ENCODE results near the gene RWDD2A. TPM values are rescaled to one million over a fixed set of nuclear protein-coding genes. Genes with fewer than 3 reads are reported as not detected.

RWDD2A gene
- total RNA-seq, 1 experiment from 2014 or later: 4.0 TPM

- no peak overlapping the region for H3K27ac Mint-ChIP-seq (ENCODE audit: unreplicated experiment)
- CTCF ChIA-PET: no interaction called here
These were observed 24.1 kb upstream of the RWDD2A start for GRCh38 chr6:83169106-83169505.

GRCh38 chr6:83169511-83169910, 23.6 kb upstream of the RWDD2A start:
- CTCF ChIA-PET: no interaction called here
- H3K4me3 Mint-ChIP-seq (ENCODE audit: low read depth, unreplicated experiment): no peak overlapping the region
- no peaks in the 10 kb centered on the region for H3K27me3 Mint-ChIP-seq (ENCODE audit: unreplicated experiment)
- no peaks in the 10 kb centered on the region for H3K9me3 Mint-ChIP-seq (ENCODE audit: low read depth, unreplicated experiment)
- H3K27ac Mint-ChIP-seq (ENCODE audit: unreplicated experiment): no peak overlapping the region
- no peaks in the 10 kb centered on the region for H3K4me1 Mint-ChIP-seq (ENCODE audit: low read depth, unreplicated experiment)
- intact Hi-C loops (cut with micrococcal nuclease; ENCODE audit: unreplicated experiment): no loop called here
- DNase-seq: no peak
- BruUV-seq (replicated peaks): no TSS peak
- no peak for TF ChIP-seq CTCF (IDR thresholded peaks at IDR 0.05; ENCODE audit: unreplicated experiment)
- peaks cover 32% of the 10 kb centered on the region for H3K36me3 Mint-ChIP-seq (ENCODE audit: insufficient read depth, unreplicated experiment)

More at GRCh38 chr6:83169106-83169505, 24.1 kb upstream of the RWDD2A start:
- TF ChIP-seq CTCF (IDR thresholded peaks at IDR 0.05; ENCODE audit: unreplicated experiment): no peak
- H3K9me3 Mint-ChIP-seq (ENCODE audit: low read depth, unreplicated experiment): no peaks in the 10 kb centered on the region
- peaks cover 32% of the 10 kb centered on the region for H3K36me3 Mint-ChIP-seq (ENCODE audit: insufficient read depth, unreplicated experiment)
- H3K27me3 Mint-ChIP-seq (ENCODE audit: unreplicated experiment): no peaks in the 10 kb centered on the region
- intact Hi-C loops (cut with micrococcal nuclease; ENCODE audit: unreplicated experiment): no loop called here
- DNase-seq: no peak
- no peak overlapping the region for H3K4me3 Mint-ChIP-seq (ENCODE audit: low read depth, unreplicated experiment)
- BruUV-seq (replicated peaks): no TSS peak
- H3K4me1 Mint-ChIP-seq (ENCODE audit: low read depth, unreplicated experiment): no peaks in the 10 kb centered on the region

- CTCF ChIA-PET: no interaction called here
- Mint-ChIP-seq H3K36me3 (ENCODE audit: insufficient read depth, unreplicated experiment) (peaks cover 25% of the 10 kb centered on the region), H3K27ac (ENCODE audit: unreplicated experiment) (no peak overlapping the region), H3K9me3 (ENCODE audit: low read depth, unreplicated experiment) (no peaks in the 10 kb centered on the region), H3K27me3 (ENCODE audit: unreplicated experiment) (no peaks in the 10 kb centered on the region), H3K4me1 (ENCODE audit: low read depth, unreplicated experiment) (no peaks in the 10 kb centered on the region), H3K4me3 (ENCODE audit: low read depth, unreplicated experiment) (no peak overlapping the region)
- no peak for TF ChIP-seq CTCF (IDR thresholded peaks at IDR 0.05; ENCODE audit: unreplicated experiment)
- no TSS peak for BruUV-seq (replicated peaks)
- no peak for DNase-seq
- intact Hi-C loops (cut with micrococcal nuclease; ENCODE audit: unreplicated experiment): no loop called here
These were observed 16.9 kb upstream of the RWDD2A start for GRCh38 chr6:83176246-83176645.

GRCh38 chr6:83180426-83180950, 12.7 kb upstream of the RWDD2A start:
- peaks cover 46% of the 10 kb centered on the region for H3K36me3 Mint-ChIP-seq (ENCODE audit: insufficient read depth, unreplicated experiment)
- no peak overlapping the region for H3K4me3 Mint-ChIP-seq (ENCODE audit: low read depth, unreplicated experiment)
- no peaks in the 10 kb centered on the region for H3K9me3 Mint-ChIP-seq (ENCODE audit: low read depth, unreplicated experiment)
- intact Hi-C loops (cut with micrococcal nuclease; ENCODE audit: unreplicated experiment): no loop called here
- CTCF ChIA-PET: no interaction called here
- no peaks in the 10 kb centered on the region for H3K27me3 Mint-ChIP-seq (ENCODE audit: unreplicated experiment)
- H3K27ac Mint-ChIP-seq (ENCODE audit: unreplicated experiment): no peak overlapping the region
- DNase-seq: no peak
- no peak for TF ChIP-seq CTCF (IDR thresholded peaks at IDR 0.05; ENCODE audit: unreplicated experiment)
- no TSS peak for BruUV-seq (replicated peaks)
- H3K4me1 Mint-ChIP-seq (ENCODE audit: low read depth, unreplicated experiment): no peaks in the 10 kb centered on the region
